ENCODE results near the gene ARID1B.

DNA sequence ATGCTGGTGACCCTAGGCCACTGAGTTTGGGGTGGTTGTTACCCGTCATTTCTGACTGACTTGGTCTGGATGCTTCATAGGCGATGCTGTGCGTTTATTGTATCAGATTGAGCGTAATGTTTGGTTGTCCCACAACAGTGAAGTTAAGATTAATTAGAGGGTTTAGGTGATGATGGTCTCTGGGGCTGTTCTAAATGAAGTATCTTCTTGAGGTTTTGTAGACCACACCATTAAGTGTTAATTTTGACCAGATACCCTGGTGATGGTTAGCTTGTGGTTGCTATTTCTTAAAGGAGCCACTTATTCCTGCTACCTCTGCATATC, 132.8 kb downstream of the ARID1B start:
- TF ChIP-seq CTCF (IDR thresholded peaks at IDR 0.05 in 8 of 11, conservative IDR thresholded peaks at IDR 0.05 in 3 of 11): no peak
- TF ChIP-seq POLR2AphosphoS5 (IDR thresholded peaks at IDR 0.05): no peak
